Central memory CD8-positive, alpha-beta T cell (primary cell): ENCODE results near the gene PAAF1.
"Not testable (repeated sequence)": the region's sequence is repeated elsewhere in the genome, so short reads cannot be mapped to it uniquely, and the experiment has no call there.

ENCODE experiments used
- ATAC-seq: fragments of 150-1000 bp; cut with Tn5 transposase; replicated peaks from 2 replicates; pipeline ENCODE4 v1.10.0; 2022; ENCODE audit warnings: mild to moderate bottlenecking, moderate FRiP score, moderate number of reproducible peaks; ENCODE audit not compliant: poor library complexity, severe bottlenecking; ENCODE audit errors: extremely low read depth
- DNase-seq, 2 donors: peaks; one replicate each; pipeline ENCODE4 v3.0.0; 2021; ENCODE audit warnings: low spot score in 2 of 2
- H3K27ac Mint-ChIP-seq: one replicate; pipeline ENCODE4 v1.8.0; 2022; ENCODE audit warnings: low read depth, mild to moderate bottlenecking, moderate library complexity, mixed read lengths
- H3K27me3 Mint-ChIP-seq: one replicate; pipeline ENCODE4 v1.8.0; 2022; ENCODE audit warnings: mixed read lengths
- H3K36me3 Mint-ChIP-seq: one replicate; pipeline ENCODE4 v1.8.0; 2022; ENCODE audit warnings: mild to moderate bottlenecking, moderate library complexity, mixed read lengths; ENCODE audit not compliant: insufficient read depth
- H3K4me1 Mint-ChIP-seq: one replicate; pipeline ENCODE4 v1.8.0; 2022; ENCODE audit warnings: mixed read lengths
- H3K4me3 Mint-ChIP-seq: one replicate; pipeline ENCODE4 v1.8.0; 2022; ENCODE audit warnings: mild to moderate bottlenecking, moderate library complexity, mixed read lengths
- H3K9me3 Mint-ChIP-seq: one replicate; pipeline ENCODE4 v1.8.0; 2022; ENCODE audit warnings: mixed read lengths

Gene PAAF1

DNA sequence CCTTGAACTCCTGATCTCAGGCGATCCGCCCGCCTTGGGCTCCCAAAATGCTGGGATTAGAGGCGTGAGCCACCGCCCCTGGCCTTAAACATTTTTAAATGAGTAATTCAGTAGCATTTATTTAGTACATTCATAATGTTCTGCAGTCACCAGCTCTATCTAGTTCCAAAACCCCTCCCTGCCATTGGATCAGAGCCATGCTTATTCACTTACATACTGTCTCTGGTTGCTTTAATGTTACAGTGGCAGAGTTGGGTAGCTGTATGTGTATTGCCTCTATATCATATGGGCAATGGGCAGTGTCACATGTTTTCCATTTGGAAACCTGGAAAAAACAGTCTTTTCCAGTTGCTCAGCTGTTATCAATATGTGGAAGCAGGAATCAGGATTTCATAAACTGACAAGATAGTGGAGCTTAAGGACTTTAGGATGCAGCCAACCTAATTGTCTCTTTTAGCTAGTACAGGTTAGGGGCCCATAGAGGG, 10.7 kb upstream of the PAAF1 start:
- DNase-seq (no peak), ATAC-seq (no peak)
- H3K27ac Mint-ChIP-seq: no peak overlapping the region
- H3K9me3 Mint-ChIP-seq: no peaks in the 10 kb centered on the region
- no peak overlapping the region for H3K4me3 Mint-ChIP-seq
- H3K27me3 Mint-ChIP-seq: no peaks in the 10 kb centered on the region
- H3K36me3 Mint-ChIP-seq: peaks cover 24% of the 10 kb centered on the region
- H3K4me1 Mint-ChIP-seq: no peaks in the 10 kb centered on the region

- Mint-ChIP-seq H3K27me3 (no peaks in the 10 kb centered on the region), H3K9me3 (no peaks in the 10 kb centered on the region), H3K36me3 (peaks cover 25% of the 10 kb centered on the region), H3K4me3 (no peak overlapping the region), H3K27ac (no peak overlapping the region), H3K4me1 (no peaks in the 10 kb centered on the region)
- ATAC-seq (no peak), DNase-seq (no peak)
These were observed 10.2 kb upstream of the PAAF1 start for GRCh38 chr11:73866586-73866996.

DNA sequence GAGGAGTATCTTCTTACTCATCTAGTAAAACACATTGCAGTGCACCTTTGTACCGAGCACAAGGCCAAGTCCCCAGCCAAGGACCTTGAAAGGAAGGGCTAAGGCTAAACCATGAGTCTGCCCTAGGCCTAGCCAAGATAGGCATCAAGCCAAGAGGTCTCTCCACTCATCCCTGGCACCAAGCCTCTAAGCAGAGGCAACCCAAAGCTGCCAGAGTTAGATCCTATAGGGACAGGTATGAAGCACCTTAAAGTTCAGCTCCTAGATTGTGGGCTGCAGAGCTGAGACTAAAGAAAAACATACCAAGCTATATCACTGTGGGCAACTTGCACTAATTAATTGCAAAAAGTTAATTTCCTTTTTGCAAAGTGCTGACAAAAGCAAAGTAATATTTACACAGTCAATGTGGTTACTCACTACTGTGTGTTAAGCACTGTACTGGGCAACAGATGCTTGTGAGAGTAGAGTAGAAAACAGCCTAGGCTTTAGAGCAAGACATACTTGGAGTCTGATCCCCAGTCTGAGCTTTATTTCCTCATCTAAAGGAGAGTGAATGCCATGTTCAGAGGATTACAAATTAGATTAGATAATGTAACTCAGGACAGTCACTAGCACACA, 7.4 kb upstream of the PAAF1 start:
- DNase-seq (no peak), ATAC-seq (no peak)
- Mint-ChIP-seq H3K36me3 (peaks cover 36% of the 10 kb centered on the region), H3K27ac (no peak overlapping the region), H3K4me1 (no peaks in the 10 kb centered on the region), H3K4me3 (no peak overlapping the region), H3K9me3 (no peaks in the 10 kb centered on the region), H3K27me3 (no peaks in the 10 kb centered on the region)

DNA sequence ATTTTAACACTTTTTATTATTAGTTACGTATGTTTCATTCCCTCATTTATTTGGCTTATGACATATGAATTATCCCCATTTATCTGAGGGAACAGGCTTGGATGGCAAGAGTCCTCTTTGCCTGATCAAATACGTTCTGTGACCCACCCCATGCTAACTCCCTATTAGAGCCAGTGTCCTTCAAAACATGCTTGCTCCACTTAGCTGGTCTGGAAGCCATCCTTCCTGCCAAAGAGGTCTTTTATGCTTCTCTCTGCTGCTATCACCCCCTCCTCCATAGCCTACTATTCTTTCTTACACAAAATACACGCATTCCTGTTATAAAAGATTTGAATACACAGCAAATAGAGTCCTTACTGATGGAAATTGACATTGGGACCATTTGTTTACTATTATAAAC, 6.5 kb upstream of the PAAF1 start:
- Mint-ChIP-seq H3K27me3 (no peaks in the 10 kb centered on the region), H3K36me3 (peaks cover 34% of the 10 kb centered on the region), H3K4me3 (no peak overlapping the region), H3K4me1 (peaks cover 7% of the 10 kb centered on the region), H3K27ac (no peak overlapping the region), H3K9me3 (no peaks in the 10 kb centered on the region)
- DNase-seq (no peak), ATAC-seq (no peak)

DNA sequence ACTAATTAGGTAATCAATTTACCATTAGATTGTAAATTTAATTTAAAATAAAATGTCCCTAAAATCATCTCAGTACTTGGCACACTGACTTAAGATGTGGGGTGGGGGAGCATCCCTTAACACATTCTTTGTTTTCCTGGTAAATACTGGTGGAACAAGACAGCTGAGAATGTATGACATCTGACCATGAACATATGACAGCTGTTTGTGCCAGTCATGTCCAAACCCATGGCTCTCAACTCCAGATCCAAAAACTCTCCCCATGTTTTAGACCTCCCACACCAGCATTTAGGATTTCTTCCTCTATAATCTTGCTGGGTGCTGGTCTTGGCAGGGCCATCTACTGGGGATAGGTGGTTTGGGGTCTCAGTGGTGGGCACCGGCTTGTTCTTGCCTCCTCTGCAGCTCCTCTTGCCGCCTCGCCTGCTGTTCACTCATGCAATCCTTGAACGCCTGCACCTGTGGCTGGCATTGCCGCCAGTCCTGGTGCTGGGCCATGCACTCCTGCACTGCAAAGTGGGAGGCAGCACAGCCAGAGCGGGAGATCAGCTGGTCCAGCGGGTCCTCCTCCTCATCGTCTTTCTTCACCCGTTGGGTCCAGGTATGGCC, 3.9 kb upstream of the PAAF1 start:
- Mint-ChIP-seq H3K9me3 (no peaks in the 10 kb centered on the region), H3K27me3 (no peaks in the 10 kb centered on the region), H3K27ac (peak overlapping the region; percentile 41), H3K36me3 (peaks cover 38% of the 10 kb centered on the region), H3K4me3 (no peak overlapping the region), H3K4me1 (peaks cover 32% of the 10 kb centered on the region)
- no peak for DNase-seq
- no peak for ATAC-seq

- Mint-ChIP-seq H3K27ac (peak overlapping the region; percentile 98), H3K9me3 (no peaks in the 10 kb centered on the region), H3K4me3 (peak overlapping the region; percentile 97), H3K36me3 (peaks cover 36% of the 10 kb centered on the region), H3K4me1 (peaks cover 36% of the 10 kb centered on the region), H3K27me3 (no peaks in the 10 kb centered on the region)
- no peak for DNase-seq
- no peak for ATAC-seq
These were observed 1.4 kb upstream of the PAAF1 start for GRCh38 chr11:73875380-73875779.

DNA sequence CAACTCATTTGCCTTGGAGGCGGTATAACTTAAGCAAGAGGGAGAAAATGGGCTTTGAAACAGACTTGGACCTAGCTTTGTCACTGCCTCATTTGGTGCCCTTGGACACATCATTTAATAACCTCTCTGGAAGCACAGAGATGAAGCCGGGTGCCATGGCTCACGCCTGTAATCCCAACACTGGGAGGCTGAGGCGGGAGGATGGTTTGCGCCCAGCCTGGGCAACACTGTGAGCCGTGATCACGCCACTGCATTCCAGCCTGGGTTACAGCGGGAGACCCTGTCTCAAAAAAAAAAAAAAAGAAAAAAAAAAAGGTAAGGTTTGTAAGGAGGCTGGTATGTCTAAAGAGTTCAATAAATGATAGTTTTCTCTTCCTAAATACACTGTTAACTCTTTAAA, 959 bp upstream of the PAAF1 start:
- Mint-ChIP-seq H3K4me3 (peak overlapping the region; percentile 97), H3K27me3 (no peaks in the 10 kb centered on the region), H3K36me3 (peaks cover 33% of the 10 kb centered on the region), H3K4me1 (peaks cover 36% of the 10 kb centered on the region), H3K27ac (peak overlapping the region; percentile 98), H3K9me3 (no peaks in the 10 kb centered on the region)
- no peak for DNase-seq
- no peak for ATAC-seq

- no peak overlapping the region for H3K4me3 Mint-ChIP-seq
- peaks cover 36% of the 10 kb centered on the region for H3K4me1 Mint-ChIP-seq
- DNase-seq (no peak), ATAC-seq (no peak)
- H3K36me3 Mint-ChIP-seq: peaks cover 20% of the 10 kb centered on the region
- H3K9me3 Mint-ChIP-seq: no peaks in the 10 kb centered on the region
- no peak overlapping the region for H3K27ac Mint-ChIP-seq
- no peaks in the 10 kb centered on the region for H3K27me3 Mint-ChIP-seq
These were observed 2.0 kb downstream of the PAAF1 start for GRCh38 chr11:73878771-73879170.

DNA sequence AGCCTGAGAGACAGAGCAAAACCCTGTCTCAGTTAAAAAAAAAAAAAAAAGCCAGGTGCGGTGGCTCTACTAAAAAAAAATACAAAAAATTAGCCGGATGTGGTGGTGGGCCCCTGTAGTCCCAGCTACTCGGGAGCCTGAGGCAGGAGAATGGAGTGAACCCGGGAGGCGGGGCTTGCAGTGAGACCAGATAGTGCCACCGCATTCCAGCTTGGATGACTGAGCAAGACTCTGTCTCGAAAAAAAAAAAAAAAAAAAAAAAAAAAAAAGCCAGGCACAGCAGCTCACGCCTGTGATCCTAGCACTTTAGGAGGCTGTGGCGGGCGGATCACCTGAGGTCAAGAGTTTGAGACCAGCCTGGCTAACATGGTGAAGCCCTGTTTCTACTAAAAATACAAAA, 3.6 kb downstream of the PAAF1 start:
- not testable (repeated sequence) for H3K27me3 Mint-ChIP-seq, H3K9me3 Mint-ChIP-seq, H3K4me3 Mint-ChIP-seq, DNase-seq, ATAC-seq, H3K27ac Mint-ChIP-seq
- H3K4me1 Mint-ChIP-seq: peaks cover 27% of the 10 kb centered on the region
- H3K36me3 Mint-ChIP-seq: peaks cover 11% of the 10 kb centered on the region

DNA sequence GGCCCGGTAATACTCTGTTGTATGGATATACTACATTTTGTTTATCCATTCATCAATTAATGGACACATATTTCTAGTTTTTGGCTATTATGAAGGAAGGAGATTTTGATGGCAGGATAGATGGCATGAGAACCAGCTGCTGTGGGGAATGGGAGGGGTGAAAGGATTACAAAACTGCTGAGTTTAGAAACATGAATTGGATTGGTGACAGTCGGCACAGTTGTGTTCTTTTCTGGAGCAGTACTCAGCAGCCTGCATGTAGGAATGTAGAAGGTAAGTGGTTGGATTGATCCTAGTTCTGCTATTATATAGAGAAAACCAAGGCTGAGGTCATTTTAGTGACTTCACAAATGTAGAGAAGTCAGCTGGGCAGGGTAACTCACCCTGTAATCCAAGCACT, 7.1 kb downstream of the PAAF1 start:
- no peak overlapping the region for H3K27ac Mint-ChIP-seq
- no peaks in the 10 kb centered on the region for H3K4me1 Mint-ChIP-seq
- peaks cover 10% of the 10 kb centered on the region for H3K36me3 Mint-ChIP-seq
- no peaks in the 10 kb centered on the region for H3K9me3 Mint-ChIP-seq
- ATAC-seq (no peak), DNase-seq (no peak)
- H3K27me3 Mint-ChIP-seq: no peaks in the 10 kb centered on the region
- no peak overlapping the region for H3K4me3 Mint-ChIP-seq

DNA sequence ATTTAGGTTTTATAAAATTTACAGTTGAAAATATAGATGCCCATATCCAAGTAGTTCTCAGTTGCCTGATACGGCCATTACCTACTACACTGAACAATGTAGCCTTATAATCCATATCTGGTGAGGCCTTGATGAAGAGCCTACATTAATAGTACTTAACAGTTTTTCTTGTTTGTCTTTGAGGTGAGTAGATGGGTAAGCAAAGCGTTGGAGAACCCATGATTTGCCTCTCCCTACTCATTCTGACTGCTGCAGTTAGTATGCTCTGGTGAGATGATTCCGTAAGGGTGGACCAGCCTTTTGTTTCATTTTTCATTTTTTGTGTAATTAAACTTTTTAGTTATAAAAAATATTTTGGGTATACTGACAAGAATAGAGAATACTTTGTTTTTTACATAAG, 11.4 kb downstream of the PAAF1 start:
- Mint-ChIP-seq H3K9me3 (no peaks in the 10 kb centered on the region), H3K4me1 (no peaks in the 10 kb centered on the region), H3K4me3 (no peak overlapping the region), H3K36me3 (peaks cover 21% of the 10 kb centered on the region), H3K27me3 (no peaks in the 10 kb centered on the region), H3K27ac (no peak overlapping the region)
- ATAC-seq (no peak), DNase-seq (no peak)

GRCh38 chr11:73889019-73889418, 12.2 kb downstream of the PAAF1 start:
- Mint-ChIP-seq H3K27ac (no peak overlapping the region), H3K4me1 (no peaks in the 10 kb centered on the region)

DNA sequence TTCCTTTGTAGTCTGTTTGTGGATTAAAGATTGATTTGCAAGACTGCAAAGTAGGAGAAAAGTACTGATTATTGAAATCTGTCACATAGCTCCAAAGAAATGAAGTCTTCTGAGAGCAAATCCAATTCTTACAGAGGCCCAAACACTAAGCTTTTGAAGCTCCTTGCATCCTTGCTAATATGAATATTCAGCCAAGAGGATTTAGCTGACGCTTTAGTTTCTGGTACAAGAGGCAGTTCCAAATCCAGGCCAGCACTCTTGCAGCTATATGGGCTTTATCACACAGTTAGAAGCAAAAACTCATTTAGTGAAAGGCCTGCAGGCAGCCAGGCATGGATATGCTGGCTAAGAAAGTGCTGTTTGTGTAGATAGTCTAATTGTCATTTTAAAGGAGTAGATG, 12.7 kb downstream of the PAAF1 start:
- H3K36me3 Mint-ChIP-seq: peaks cover 26% of the 10 kb centered on the region
- no peak for ATAC-seq
- no peaks in the 10 kb centered on the region for H3K4me1 Mint-ChIP-seq
- H3K9me3 Mint-ChIP-seq: no peaks in the 10 kb centered on the region
- H3K27me3 Mint-ChIP-seq: no peaks in the 10 kb centered on the region
- no peak overlapping the region for H3K4me3 Mint-ChIP-seq
- H3K27ac Mint-ChIP-seq: no peak overlapping the region
- DNase-seq: no peak

More at GRCh38 chr11:73889019-73889418, 12.2 kb downstream of the PAAF1 start:
- H3K36me3 Mint-ChIP-seq: peaks cover 26% of the 10 kb centered on the region
- no peaks in the 10 kb centered on the region for H3K27me3 Mint-ChIP-seq
- ATAC-seq (no peak), DNase-seq (no peak)
- no peaks in the 10 kb centered on the region for H3K9me3 Mint-ChIP-seq
- no peak overlapping the region for H3K4me3 Mint-ChIP-seq
